Measurements from ENCODE around the gene FRMD4A. TPM values are rescaled to one million over a fixed set of nuclear protein-coding genes. Genes with fewer than 3 reads are reported as not detected.

Gene FRMD4A
- total RNA-seq, 4 donors from 2014 or later = 4.0 to 12.7 (median 5.6) TPM

DNA sequence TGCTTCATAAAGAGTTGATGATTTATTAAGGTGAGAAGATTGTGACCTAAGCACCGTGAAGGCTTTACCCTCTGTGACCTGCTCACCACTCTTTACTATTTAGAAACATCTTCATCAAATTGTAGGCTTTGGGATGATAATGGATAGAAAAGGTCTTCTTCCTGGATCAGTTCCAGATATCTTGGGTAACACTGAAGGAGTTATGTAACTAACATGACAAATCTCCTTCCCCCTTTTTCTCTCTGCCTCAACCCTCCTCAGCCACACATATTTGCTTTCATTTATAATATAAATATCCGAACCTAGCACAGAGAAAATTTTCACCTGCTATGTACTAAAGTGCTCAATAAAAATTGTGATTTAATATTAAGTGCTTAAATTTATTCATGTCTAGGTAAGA is 151.5 kb downstream of the FRMD4A start:
- Histone ChIP-seq H3K27ac (no peak overlapping the region), H3K27me3 (peaks cover 74% of the 10 kb centered on the region), H3K9me3 (no peaks in the 10 kb centered on the region), H3K4me3 (no peak overlapping the region), H3K36me3 (no peaks in the 10 kb centered on the region), H3K4me1 (no peaks in the 10 kb centered on the region)
- intact Hi-C loops (cut with DNase I; ENCODE audit: low total_unique reads) = no loop called here
- in situ Hi-C loops (cut with MboI; ENCODE audit: low pct_ligation_motif_present in 1 of 4, low pct_unique_long_range_greater_than_20kb in 1 of 4, low sequenced_read_pairs in 3 of 4) = loop anchor here in 1 of 4 donors (25.0 kb wide), 1 partner anchor 392 kb away; no protein-coding TSS in a partner anchor
- DNase-seq = no peak
- TF ChIP-seq POLR2A (IDR thresholded peaks at IDR 0.05) = no peak
- TF ChIP-seq POLR2AphosphoS5 (IDR thresholded peaks at IDR 0.05) = no peak
- TF ChIP-seq, protein P1, sequence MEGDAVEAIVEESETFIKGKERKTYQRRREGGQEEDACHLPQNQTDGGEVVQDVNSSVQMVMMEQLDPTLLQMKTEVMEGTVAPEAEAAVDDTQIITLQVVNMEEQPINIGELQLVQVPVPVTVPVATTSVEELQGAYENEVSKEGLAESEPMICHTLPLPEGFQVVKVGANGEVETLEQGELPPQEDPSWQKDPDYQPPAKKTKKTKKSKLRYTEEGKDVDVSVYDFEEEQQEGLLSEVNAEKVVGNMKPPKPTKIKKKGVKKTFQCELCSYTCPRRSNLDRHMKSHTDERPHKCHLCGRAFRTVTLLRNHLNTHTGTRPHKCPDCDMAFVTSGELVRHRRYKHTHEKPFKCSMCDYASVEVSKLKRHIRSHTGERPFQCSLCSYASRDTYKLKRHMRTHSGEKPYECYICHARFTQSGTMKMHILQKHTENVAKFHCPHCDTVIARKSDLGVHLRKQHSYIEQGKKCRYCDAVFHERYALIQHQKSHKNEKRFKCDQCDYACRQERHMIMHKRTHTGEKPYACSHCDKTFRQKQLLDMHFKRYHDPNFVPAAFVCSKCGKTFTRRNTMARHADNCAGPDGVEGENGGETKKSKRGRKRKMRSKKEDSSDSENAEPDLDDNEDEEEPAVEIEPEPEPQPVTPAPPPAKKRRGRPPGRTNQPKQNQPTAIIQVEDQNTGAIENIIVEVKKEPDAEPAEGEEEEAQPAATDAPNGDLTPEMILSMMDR (IDR thresholded peaks at IDR 0.05) = no peak
- TF ChIP-seq EP300 (IDR thresholded peaks at IDR 0.05; ENCODE audit: low read depth) = no peak
- 35 to 39% methylated on average over 2 of the region's 2 CpGs for WGBS, 2 donors (ENCODE audit: low coverage in 1 of 2)

DNA sequence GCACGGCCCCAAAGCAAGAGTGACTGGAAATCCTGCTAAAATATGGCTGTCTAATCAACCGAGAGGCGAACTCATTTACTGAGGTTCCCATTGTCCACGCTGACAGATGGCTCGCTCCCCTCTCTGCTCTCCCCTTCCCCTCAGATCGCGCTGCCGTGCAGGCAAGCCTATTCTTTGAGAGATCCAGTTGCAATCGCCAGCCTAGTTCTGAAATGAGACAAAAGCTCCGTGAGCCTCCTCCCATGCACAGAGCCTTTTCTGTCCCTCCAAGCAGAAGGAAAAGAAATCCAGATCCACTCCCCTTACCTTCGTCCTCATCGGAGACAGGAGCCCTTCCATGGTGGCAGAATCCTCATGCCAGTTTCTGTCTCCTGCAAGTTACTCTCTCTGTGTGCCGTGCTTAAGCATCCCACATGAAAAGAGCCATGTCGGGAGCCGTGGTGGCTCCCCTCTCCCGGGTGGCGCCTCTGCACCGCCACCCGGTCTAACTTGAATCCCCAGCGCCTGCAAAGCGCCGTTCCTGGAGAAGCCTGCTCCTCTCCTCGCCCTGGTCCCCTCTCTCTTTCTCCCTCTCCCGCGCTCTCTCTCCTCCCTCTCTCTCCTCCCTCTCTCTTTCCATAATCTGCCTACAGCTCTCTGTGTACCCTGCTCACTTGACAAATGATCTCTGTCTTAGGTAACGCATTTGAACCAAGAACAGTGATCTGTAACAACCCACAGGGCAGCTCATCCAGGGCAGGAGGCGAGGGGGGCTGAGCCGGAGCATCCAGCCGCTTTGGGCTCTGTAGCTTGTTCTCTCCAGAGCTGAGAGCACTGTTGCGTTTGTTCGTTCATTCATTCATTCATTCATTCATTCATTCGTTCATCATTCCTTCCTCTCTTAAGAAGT is 156.8 kb downstream of the FRMD4A start:
- WGBS, 2 donors (ENCODE audit: low coverage in 1 of 2) = 5 to 6% methylated on average over 20 to 32 of the region's 32 CpGs
- intact Hi-C loops (cut with DNase I; ENCODE audit: low total_unique reads) = no loop called here
- in situ Hi-C loops (cut with MboI; ENCODE audit: low pct_ligation_motif_present in 1 of 4, low pct_unique_long_range_greater_than_20kb in 1 of 4, low sequenced_read_pairs in 3 of 4) = no loop called here
- peak overlapping the region in 3 of 4 donors; percentile 8 to 40 (median 19) for H3K4me3 ChIP-seq
- no peaks in the 10 kb centered on the region for H3K36me3 ChIP-seq
- H3K4me1 ChIP-seq = no peaks in the 10 kb centered on the region
- H3K27ac ChIP-seq = no peak overlapping the region
- H3K27me3 ChIP-seq = peaks cover 77% of the 10 kb centered on the region
- H3K9me3 ChIP-seq = no peaks in the 10 kb centered on the region
- TF ChIP-seq EP300 (IDR thresholded peaks at IDR 0.05; ENCODE audit: low read depth) = no peak
- TF ChIP-seq, protein P1 (IDR thresholded peaks at IDR 0.05) = no peak
- no peak for TF ChIP-seq POLR2A (IDR thresholded peaks at IDR 0.05)
- no peak for TF ChIP-seq POLR2AphosphoS5 (IDR thresholded peaks at IDR 0.05)
- no peak for DNase-seq

DNA sequence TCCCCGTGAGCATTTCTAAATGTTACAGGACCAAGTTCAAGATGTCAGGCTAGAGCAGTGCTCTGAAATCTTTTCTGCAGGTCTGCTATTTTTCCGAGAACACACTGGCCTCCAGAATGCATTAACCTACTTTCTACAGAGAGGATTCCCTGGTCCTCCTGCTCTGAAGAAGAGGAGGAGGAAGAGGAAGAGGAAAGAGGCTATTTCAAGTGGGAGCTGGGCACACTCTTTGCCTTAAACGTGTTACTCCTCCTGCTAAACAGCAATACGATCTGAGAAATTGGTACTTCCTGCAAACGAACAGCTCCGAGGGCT is 157.4 kb downstream of the FRMD4A start:
- H3K4me3 ChIP-seq = peak overlapping the region in 3 of 4 donors; percentile 8 to 40 (median 19)
- TF ChIP-seq, protein P1 (IDR thresholded peaks at IDR 0.05) = no peak
- TF ChIP-seq POLR2AphosphoS5 (IDR thresholded peaks at IDR 0.05) (no peak), POLR2A (IDR thresholded peaks at IDR 0.05) (no peak), EP300 (IDR thresholded peaks at IDR 0.05; ENCODE audit: low read depth) (no peak)
- peaks cover 71% of the 10 kb centered on the region for H3K27me3 ChIP-seq
- no peaks in the 10 kb centered on the region for H3K4me1 ChIP-seq
- intact Hi-C loops (cut with DNase I; ENCODE audit: low total_unique reads) (no loop called here), in situ Hi-C loops (cut with MboI; ENCODE audit: low pct_ligation_motif_present in 1 of 4, low pct_unique_long_range_greater_than_20kb in 1 of 4, low sequenced_read_pairs in 3 of 4) (no loop called here)
- H3K9me3 ChIP-seq = no peaks in the 10 kb centered on the region
- H3K27ac ChIP-seq = no peak overlapping the region
- 4% methylated on average over 5 to 6 of the region's 6 CpGs for WGBS, 2 donors (ENCODE audit: low coverage in 1 of 2)
- DNase-seq = no peak
- no peaks in the 10 kb centered on the region for H3K36me3 ChIP-seq

DNA sequence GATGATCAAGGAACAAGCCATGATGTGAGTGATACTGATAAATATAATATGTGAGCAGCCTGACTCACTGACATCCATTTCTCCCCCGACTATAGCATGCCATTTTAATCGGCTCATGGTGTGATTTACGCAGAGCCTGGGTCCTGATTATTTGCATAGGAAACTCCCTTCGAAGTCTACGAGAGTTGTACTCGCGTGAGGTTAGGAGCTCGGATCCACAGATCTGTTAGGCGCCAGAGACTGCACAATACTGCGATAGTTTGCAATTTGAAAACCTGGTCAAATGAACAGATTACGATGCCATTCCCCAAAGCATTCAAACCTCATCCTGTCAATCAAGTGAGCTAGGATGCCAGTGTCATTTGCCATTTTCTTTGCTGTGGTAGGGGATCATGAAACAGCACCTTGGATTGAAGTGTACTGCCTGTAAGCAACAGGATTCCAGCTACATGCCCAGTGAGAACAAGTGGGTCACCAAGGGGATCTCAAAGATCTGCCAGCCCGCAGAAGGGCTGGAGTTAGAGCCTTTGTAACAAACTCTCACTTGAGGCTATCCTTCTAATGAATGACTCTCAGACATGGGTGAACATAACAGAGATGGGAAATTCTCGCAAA is 158.3 kb downstream of the FRMD4A start:
- in situ Hi-C loops (cut with MboI; ENCODE audit: low pct_ligation_motif_present in 1 of 4, low pct_unique_long_range_greater_than_20kb in 1 of 4, low sequenced_read_pairs in 3 of 4) (no loop called here), intact Hi-C loops (cut with DNase I; ENCODE audit: low total_unique reads) (no loop called here)
- Histone ChIP-seq H3K4me1 (no peaks in the 10 kb centered on the region), H3K36me3 (no peaks in the 10 kb centered on the region), H3K4me3 (no peak overlapping the region), H3K27ac (no peak overlapping the region), H3K9me3 (no peaks in the 10 kb centered on the region), H3K27me3 (peaks cover 75% of the 10 kb centered on the region)
- 80 to 83% methylated on average over 5 to 13 of the region's 13 CpGs for WGBS, 2 donors (ENCODE audit: low coverage in 1 of 2)
- no peak for DNase-seq
- TF ChIP-seq POLR2AphosphoS5 (IDR thresholded peaks at IDR 0.05) (no peak), EP300 (IDR thresholded peaks at IDR 0.05; ENCODE audit: low read depth) (no peak), POLR2A (IDR thresholded peaks at IDR 0.05) (no peak)
- TF ChIP-seq, protein P1 (IDR thresholded peaks at IDR 0.05) = no peak
